Mammary epithelial cell (primary cell): ENCODE data around the gene BRIP1.

Experiments
- EZH2 ChIP-seq: IDR thresholded peaks from 2 replicates; pipeline ENCODE4 v1.6.1; 2012; ENCODE audit warnings: low read length, inconsistent platforms, borderline replicate concordance
- TF ChIP-seq, protein P1 (sequence below), 2 donors: IDR thresholded peaks in 1 of 2; conservative IDR thresholded peaks in 1 of 2; 2 replicates each; pipeline ENCODE4 v1.5.1; 2011 to 2012; ENCODE audit warnings: inconsistent platforms in 2 of 2, low read length in 2 of 2, mild to moderate bottlenecking in 2 of 2, control low read depth in 1 of 2, low read depth in 1 of 2; ENCODE audit not compliant: insufficient read depth in 1 of 2; ENCODE audit errors: extremely low read depth in 1 of 2

- TF ChIP-seq, protein P1, sequence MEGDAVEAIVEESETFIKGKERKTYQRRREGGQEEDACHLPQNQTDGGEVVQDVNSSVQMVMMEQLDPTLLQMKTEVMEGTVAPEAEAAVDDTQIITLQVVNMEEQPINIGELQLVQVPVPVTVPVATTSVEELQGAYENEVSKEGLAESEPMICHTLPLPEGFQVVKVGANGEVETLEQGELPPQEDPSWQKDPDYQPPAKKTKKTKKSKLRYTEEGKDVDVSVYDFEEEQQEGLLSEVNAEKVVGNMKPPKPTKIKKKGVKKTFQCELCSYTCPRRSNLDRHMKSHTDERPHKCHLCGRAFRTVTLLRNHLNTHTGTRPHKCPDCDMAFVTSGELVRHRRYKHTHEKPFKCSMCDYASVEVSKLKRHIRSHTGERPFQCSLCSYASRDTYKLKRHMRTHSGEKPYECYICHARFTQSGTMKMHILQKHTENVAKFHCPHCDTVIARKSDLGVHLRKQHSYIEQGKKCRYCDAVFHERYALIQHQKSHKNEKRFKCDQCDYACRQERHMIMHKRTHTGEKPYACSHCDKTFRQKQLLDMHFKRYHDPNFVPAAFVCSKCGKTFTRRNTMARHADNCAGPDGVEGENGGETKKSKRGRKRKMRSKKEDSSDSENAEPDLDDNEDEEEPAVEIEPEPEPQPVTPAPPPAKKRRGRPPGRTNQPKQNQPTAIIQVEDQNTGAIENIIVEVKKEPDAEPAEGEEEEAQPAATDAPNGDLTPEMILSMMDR (conservative IDR thresholded peaks at IDR 0.05 in 1 of 2, IDR thresholded peaks at IDR 0.05 in 1 of 2; ENCODE audit: extremely low read depth in 1 of 2, insufficient read depth in 1 of 2, low read depth in 1 of 2, low read length in 2 of 2) = no peak
- TF ChIP-seq EZH2 = no peak
Observed at GRCh38 chr17:61743766-61744165, 119.6 kb downstream of the BRIP1 start.
